Motor neuron (in vitro differentiated cells): Measurements from ENCODE around the gene CREB3L2. TPM values are rescaled to one million over a fixed set of nuclear protein-coding genes. Genes with fewer than 3 reads are reported as not detected.

ENCODE experiments used
- ATAC-seq, 8 experiments: fragments of 200-7000 bp; cut with Tn5 transposase; replicated peaks in 6 of 8; 2 replicates each; pipeline ENCODE4 v1.8.0; 2021; ENCODE audit warnings: mild to moderate bottlenecking in 8 of 8, moderate library complexity in 8 of 8
- H3K27ac ChIP-seq, 2 donors: fragments of 250-450 bp; sonication (Bioruptor Pico); 2 replicates each; pipeline ENCODE4 v1.9.0; 2021; ENCODE audit warnings: antibody characterized with exemption in 2 of 2, mild to moderate bottlenecking in 2 of 2, moderate library complexity in 1 of 2
- H3K4me1 ChIP-seq, 2 donors: fragments of 250-450 bp; sonication (Bioruptor Pico); replicated peaks in 1 of 2; 2 replicates each; pipeline ENCODE4 v1.6.1; 2021; ENCODE audit warnings: antibody characterized with exemption in 2 of 2, mild to moderate bottlenecking in 2 of 2, moderate library complexity in 1 of 2
- H3K4me3 ChIP-seq, 5 donors: fragments of 250-450 bp; sonication (Bioruptor Pico); 2 replicates each; pipeline ENCODE4 v1.9.0; 2021; ENCODE audit warnings: antibody characterized with exemption in 5 of 5, mild to moderate bottlenecking in 5 of 5, moderate library complexity in 4 of 5
- WGBS, 10 experiments: fragments of 450-650 bp; shearing (Covaris generic); methylation state at CpG; one replicate each; pipeline ENCODE4 v1.0.0; 2022; 5-methylcytosine and 5-hydroxymethylcytosine counted together
- in situ Hi-C, 9 experiments: fragments of 400-800 bp; cut with MboI; loops; one replicate each; pipeline ENCODE4 v1.15.0; 2021; ENCODE audit warnings: low sequenced_read_pairs in 9 of 9, low pct_unique_long_range_greater_than_20kb in 2 of 9; ENCODE audit not compliant: unreplicated experiment in 9 of 9
- total RNA-seq, 8 experiments: library from RNA; unstranded; fragments of 300-600 nt; gene quantifications; 2 replicates each; pipeline versions ENCODE4 v1.2.3 to v1.2.4, GENCODE V29; 2022

Gene CREB3L2
- total RNA-seq, 8 experiments from 2014 or later: 2.4 to 33.0 (median 6.4) TPM

DNA sequence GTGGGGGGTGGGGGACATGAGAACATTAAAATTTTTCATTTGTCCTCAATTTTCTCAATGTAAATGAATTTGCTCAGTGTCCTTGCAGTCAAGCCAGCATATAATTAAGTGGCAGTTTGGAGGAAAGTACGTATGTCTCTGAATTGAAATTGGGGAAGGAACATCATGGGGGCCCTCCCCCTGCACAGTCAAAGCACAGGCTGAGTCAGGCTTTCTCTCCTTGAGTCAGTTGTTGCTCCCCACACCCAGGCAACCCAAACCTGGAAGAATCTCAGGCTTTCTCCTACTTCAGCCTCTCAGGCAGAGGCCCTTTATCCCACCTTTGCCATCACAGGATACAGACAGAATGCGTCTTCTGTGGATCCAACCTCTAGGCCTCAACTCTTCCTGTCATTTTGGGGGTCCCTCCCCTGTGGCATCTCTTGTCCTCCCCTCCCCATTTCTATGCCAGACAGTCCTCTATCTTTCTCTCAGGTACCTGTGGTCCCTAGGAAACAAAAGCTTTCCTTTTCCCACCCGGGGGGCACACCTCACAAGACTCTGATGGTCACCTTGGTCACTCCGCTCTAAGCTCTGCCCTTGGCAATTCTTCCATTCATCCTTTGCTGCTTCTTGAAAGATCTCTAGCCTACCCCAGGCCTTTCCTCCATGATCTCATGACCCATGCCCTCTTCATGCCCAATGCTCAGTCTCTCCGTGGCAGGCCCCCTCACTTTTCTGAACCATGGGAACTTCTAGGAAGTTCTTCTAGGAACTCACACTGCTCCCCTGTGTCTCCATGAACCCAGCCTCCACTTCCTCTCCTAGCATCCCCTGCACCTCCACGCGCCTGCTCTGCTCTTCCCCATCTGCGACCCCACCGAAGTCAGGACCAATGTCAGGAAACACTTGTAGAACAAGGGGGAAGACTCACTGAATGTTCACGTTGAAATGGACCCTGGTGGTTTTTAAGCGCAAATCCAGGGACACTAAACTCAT, 40.4 kb downstream of the CREB3L2 start:
- WGBS, 10 experiments: 79 to 100% (median 95%) methylated on average over 1 to 9 of the region's 11 CpGs; no CpG with 5 or more reads in 2 of the 10 experiments
- in situ Hi-C loops: no loop called here
- ATAC-seq: no peak
- H3K4me1 ChIP-seq: no peaks in the 10 kb centered on the region
- H3K4me3 ChIP-seq: no peak overlapping the region
- no peak overlapping the region for H3K27ac ChIP-seq

DNA sequence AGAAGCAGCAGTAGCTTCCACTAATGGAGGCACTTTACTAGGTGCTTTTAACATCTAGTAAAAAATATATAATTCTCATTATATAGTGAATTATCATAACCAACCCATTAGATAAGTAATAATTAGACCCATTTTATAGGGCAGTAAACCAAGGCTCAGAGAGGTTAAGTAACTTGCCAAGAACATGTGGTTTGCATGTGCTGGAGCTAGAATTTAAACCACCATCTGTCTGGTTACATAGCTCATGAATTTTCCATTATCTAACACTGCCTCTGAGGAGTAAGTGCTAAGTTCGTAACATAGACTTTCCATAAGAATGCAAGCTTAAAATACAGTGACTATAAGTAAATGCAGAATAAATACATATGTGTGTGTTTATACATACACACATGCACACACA, 41.9 kb downstream of the CREB3L2 start:
- no peak overlapping the region for H3K4me3 ChIP-seq
- no peak overlapping the region for H3K27ac ChIP-seq
- peak in 1 of 8 experiments; percentile 73 for ATAC-seq
- no peaks in the 10 kb centered on the region for H3K4me1 ChIP-seq
- 33 to 100% (median 89%) methylated on average over 1 of the region's 1 CpG; no CpG with 5 or more reads in 1 of the 10 experiments for WGBS, 10 experiments
- in situ Hi-C loops: no loop called here

DNA sequence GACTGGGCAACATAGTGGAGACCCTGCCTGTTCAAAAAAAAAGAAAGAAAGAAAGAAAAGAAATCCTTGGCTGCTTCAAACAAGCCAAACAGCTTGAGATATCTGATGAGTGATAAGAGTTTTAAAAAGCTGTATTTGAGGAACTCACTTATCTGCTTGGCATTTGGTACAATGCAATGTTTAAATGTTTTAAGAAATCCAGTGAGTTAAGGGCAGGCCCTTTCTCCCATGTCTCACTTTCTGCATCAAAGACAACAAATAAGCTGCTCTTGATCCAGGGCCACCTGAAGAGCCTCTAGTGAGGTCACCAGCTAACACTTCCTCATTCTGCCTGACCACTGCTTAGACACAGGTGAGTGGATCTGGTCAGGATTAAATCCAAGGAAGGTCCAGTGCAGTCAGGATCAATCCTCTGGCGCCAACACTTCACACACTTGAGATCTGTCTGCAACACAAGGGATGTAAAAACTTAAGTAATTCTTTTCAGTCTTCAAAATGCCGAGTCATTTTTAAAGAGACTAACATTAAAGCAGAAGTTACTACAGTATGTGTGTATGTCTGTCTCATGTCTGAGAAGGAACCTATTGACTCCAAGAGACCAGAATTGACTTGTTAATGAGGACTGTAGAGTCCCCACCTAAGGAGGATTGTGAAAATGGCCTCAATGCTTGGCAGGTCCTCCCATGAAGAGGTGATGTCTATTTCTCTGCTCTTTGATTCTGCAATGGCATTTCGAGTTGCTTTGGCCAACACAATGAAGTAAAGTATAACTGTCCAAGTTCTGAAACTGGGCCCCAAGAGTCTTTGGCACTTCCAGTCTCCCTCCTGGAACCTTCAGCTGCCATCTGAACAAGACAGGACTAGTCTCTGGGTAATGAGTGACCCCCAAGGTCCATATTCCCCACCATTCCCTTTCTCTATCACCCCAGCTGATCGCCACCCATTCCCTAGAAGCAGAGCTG, 43.1 kb downstream of the CREB3L2 start:
- Histone ChIP-seq H3K27ac (no peak overlapping the region), H3K4me1 (peaks cover 2 to 5% of the 10 kb centered on the region in 2 donors), H3K4me3 (no peak overlapping the region)
- 71 to 100% (median 98%) methylated on average over 1 to 4 of the region's 4 CpGs; no CpG with 5 or more reads in 2 of the 10 experiments for WGBS, 10 experiments
- ATAC-seq: peak in 1 of 8 experiments; percentile 58
- in situ Hi-C loops: no loop called here

DNA sequence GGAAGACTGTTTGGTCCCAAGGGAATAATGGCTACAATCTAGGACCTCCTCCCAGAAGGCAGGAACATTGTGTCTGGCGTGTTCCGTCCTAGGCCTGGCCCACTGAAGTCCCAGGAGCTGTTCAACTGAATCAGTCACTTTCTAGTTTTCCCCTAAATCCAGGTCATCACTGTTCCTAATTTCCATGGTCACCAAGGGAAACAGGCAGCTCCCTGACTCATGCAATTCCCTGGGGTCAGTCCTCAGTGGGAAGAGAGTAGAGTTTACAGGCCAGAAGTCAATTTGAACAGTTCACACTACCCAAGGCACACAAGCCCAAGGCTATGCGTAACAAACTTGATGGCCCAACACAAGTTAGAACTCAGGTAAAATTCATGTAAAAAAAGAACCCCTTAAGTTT, 44.0 kb downstream of the CREB3L2 start:
- no peak overlapping the region for H3K4me3 ChIP-seq
- no peak for ATAC-seq
- WGBS, 10 experiments: 72 to 100% (median 100%) methylated on average over 1 to 3 of the region's 3 CpGs; no CpG with 5 or more reads in 4 of the 10 experiments
- peaks cover 11 to 14% of the 10 kb centered on the region in 2 donors for H3K4me1 ChIP-seq
- in situ Hi-C loops: no loop called here
- no peak overlapping the region for H3K27ac ChIP-seq

DNA sequence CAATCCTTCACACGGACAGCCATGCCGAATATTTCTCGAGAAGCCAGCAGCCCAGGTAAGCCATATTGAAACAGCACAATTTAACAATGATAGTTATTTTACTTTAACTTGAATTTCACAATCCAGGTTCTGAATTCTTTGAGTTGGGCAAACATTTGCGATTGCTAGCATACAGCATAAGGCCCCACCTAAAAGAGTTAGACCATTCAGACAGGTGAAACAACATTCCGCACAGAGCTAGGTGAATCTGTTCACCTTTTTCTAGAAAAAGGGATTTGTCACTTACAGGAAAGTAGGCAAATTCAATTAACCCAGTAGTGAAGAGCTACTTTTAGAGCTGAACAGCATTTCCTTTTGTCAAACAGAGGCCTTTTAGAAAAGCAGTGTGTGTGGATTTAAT, 45.3 kb downstream of the CREB3L2 start:
- no peak for ATAC-seq
- in situ Hi-C loops: no loop called here
- Histone ChIP-seq H3K4me3 (no peak overlapping the region), H3K4me1 (peaks cover 15 to 16% of the 10 kb centered on the region in 2 donors), H3K27ac (no peak overlapping the region)
- WGBS, 10 experiments: 81 to 100% (median 94%) methylated on average over 1 to 5 of the region's 5 CpGs; no CpG with 5 or more reads in 1 of the 10 experiments

DNA sequence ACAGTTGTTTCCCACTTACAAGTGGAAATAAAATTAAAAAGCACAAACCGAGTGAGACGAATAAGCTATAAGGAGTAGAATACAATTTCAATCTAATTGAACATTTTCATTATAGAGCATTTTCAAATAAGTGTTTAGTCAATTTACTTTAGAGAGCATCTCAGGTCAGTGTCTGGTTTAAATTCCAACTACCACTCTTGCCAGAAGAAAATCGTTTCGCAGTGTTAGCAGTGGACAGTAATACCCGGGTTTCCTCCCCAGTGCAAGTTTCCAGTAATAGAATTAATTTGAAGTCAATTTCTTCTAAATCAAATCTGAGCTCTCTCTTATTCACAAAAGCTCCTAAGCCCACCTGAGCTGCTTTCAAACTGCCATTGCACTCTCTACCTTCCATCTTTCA, 45.7 kb downstream of the CREB3L2 start:
- 33 to 96% (median 77%) methylated on average over 2 to 5 of the region's 5 CpGs; no CpG with 5 or more reads in 2 of the 10 experiments for WGBS, 10 experiments
- H3K4me1 ChIP-seq: peaks cover 15 to 16% of the 10 kb centered on the region in 2 donors
- in situ Hi-C loops: no loop called here
- ATAC-seq: no peak
- no peak overlapping the region for H3K27ac ChIP-seq
- no peak overlapping the region for H3K4me3 ChIP-seq

DNA sequence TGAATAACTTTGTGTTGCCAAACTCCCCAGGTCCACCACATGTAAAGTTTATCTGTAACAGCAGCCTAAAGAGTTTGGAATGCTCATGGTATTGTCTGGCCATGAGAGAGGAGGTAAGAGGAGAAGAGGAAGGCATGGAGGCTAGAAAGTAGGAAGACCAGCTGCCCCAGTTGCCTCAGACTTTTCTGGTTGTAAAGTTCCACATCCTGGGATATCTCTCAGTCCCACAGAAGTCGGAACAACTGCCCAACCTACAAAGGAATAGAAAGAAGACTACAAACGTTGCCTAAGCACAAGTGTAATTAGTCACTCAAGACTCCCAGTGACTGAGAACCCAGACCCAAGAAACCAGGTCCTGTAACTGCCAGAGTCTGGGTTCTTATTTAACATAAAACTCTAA, 47.3 kb downstream of the CREB3L2 start:
- Histone ChIP-seq H3K27ac (no peak overlapping the region), H3K4me1 (peaks cover 15 to 16% of the 10 kb centered on the region in 2 donors), H3K4me3 (no peak overlapping the region)
- in situ Hi-C loops: no loop called here
- no peak for ATAC-seq
- WGBS, 10 experiments: 0 to 86% (median 65%) methylated on average over 1 to 2 of the region's 2 CpGs; no CpG with 5 or more reads in 4 of the 10 experiments

DNA sequence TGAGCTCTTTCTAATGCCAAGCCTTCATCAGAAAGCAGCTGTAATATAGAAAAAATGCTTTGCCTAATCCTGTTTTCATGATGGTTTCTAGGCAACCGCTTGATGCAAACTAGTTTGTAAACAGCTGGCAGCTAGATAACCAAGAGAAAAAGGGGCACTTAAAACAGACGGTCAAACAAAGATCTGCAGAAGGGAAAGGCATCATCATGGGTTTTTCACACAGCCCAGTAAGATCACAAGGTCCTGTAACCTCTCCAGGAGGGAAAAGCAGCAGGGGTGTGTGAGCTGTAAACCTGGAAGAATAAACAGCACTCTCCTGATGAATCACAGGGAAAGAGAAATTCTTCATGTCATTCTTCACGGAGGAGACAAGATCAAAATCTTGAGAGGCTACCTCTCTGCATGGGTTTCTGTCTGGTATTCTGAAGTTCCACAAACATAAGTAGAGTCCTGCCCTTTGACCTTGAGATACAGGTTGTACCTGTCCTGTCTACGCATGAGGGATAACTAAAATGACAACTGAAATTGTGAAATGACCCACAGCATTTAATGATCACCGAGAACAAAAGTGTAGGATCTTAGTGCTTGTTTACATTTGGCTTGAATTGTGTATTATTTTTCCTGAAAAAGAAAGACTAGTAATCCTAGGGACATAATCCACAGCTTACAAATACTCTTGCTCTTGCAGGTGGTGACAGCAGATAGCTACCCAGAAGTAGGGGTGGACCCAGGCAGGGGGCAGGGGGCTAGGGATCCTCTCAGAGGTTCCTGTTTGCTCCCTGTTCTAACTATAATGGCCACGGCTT, 48.0 kb downstream of the CREB3L2 start:
- ATAC-seq: peak; percentile 52 to 84 (median 70)
- Histone ChIP-seq H3K4me1 (peaks cover 15 to 16% of the 10 kb centered on the region in 2 donors), H3K4me3 (no peak overlapping the region), H3K27ac (peak overlapping the region in 1 of 2 donors; percentile 51)
- WGBS, 10 experiments: 19 to 83% (median 56%) methylated on average over 1 to 6 of the region's 6 CpGs; no CpG with 5 or more reads in 1 of the 10 experiments
- in situ Hi-C loops: no loop called here

DNA sequence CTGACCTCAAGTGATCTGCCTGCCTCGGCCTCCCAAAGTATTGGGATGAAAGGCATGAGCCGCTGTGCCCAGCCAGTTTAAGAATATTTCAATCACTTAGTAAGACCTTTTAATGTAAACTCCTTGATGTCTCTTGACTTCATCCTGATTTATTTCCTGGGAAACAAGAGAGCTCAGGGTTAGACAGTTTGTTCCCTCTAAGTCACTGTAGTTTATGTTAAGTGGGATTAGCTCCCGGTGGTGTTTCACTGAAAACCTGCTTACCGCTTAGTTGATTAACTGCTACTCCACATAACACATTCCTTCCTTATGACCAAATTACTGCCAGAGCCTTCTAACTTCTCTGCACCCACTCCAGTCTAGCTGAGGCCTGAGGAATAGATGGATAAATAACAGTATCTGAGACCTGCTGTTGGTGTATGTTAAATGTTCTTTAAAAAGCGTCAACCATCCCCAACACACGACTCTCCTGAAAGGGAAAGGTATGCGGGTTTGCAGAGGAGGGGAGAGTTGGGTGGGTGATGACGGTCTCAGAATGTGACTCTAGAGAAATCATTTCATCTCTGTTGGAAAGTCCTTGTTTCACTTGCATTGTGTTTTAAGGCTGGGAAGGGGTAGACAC, 48.7 kb downstream of the CREB3L2 start:
- Histone ChIP-seq H3K4me1 (peaks cover 15 to 16% of the 10 kb centered on the region in 2 donors), H3K27ac (peak overlapping the region in 1 of 2 donors; percentile 51), H3K4me3 (no peak overlapping the region)
- 18 to 80% (median 56%) methylated on average over 1 to 8 of the region's 8 CpGs; no CpG with 5 or more reads in 2 of the 10 experiments for WGBS, 10 experiments
- peak; percentile 14 to 74 (median 59) for ATAC-seq
- in situ Hi-C loops: no loop called here

DNA sequence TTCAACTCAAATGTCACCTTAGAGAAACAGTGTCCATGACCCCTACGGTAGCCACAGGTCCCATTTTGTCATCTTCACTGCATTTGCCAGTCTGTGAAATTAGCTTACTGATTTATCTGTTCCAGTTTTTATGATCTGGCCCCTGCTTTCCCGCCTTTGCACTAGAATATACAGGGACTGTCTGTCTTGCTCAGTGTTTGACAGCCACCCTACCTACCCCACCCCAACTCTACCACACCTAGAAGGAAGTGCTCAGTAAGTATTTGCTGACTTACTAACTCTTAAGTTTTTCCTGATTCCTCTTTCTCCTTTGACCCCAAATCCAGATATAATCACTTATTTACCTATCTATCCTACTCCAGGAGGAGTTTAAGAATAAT, 49.5 kb downstream of the CREB3L2 start:
- 67 to 93% (median 86%) methylated on average over 1 to 2 of the region's 2 CpGs; no CpG with 5 or more reads in 5 of the 10 experiments for WGBS, 10 experiments
- no peak for ATAC-seq

DNA sequence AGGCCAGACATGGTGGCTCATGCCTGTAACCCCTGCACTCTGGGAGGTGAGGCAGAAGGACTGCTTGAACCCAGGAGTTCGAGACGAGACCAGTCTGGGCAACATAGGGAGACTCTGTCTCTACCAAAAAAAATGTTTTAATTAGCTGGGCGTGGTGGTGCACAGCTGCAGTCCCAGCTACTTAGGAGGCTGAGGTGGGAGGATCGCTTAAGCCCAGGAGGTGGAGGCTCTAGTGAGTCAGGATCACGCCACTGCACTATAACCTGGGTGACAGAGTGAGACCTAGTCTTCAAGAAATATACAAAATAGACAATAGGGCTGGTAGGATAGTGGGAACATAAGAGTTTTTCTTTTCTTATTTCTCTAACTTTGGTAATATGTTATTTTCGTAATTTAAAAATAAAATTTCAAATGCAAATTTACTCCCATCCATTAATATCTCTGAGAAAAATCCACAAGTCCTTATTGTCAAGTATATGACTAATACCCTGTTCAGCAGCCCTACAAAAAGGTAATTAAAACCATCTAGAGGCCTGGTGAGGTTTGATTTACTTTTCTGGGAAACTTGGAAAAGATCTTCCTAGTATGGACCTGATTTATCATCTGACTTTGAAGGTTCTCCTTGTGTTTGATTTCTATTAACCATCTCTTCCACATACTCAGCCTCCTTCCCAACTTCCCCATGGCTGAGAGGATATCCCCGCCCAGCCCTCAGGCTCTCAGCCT, 50.0 kb downstream of the CREB3L2 start:
- Histone ChIP-seq H3K27ac (no peak overlapping the region), H3K4me3 (no peak overlapping the region), H3K4me1 (peaks cover 15 to 16% of the 10 kb centered on the region in 2 donors)
- in situ Hi-C loops: no loop called here
- WGBS, 10 experiments: 93 to 100% (median 95%) methylated on average over 1 to 7 of the region's 7 CpGs; no CpG with 5 or more reads in 4 of the 10 experiments
- no peak for ATAC-seq

More for the DNA sequence above, 49.5 kb downstream of the CREB3L2 start:
- H3K4me3 ChIP-seq: no peak overlapping the region
- peaks cover 15 to 16% of the 10 kb centered on the region in 2 donors for H3K4me1 ChIP-seq
- in situ Hi-C loops: no loop called here
- H3K27ac ChIP-seq: no peak overlapping the region
